GM19324 (cell line): ENCODE data around the gene KRTAP5-7.

Source experiments
- ATAC-seq: cut with Tn5 transposase; IDR thresholded peaks from one replicate; pipeline ENCODE4 v1.9.1; 2021; ENCODE audit warnings: mild to moderate bottlenecking, moderate library complexity; ENCODE audit not compliant: unreplicated experiment, low FRiP score

The KRTAP5-7 gene

GRCh38 chr11:71495286-71496230 lies 31.5 kb upstream of the KRTAP5-7 start:
- ATAC-seq, result no peak

- ATAC-seq, result no peak
Measured at GRCh38 chr11:71496421-71496820, 30.6 kb upstream of the KRTAP5-7 start.

- ATAC-seq, result no peak
Measured at GRCh38 chr11:71498091-71498490, 29.0 kb upstream of the KRTAP5-7 start.

- ATAC-seq, result no peak
Measured at GRCh38 chr11:71499125-71499524, 27.9 kb upstream of the KRTAP5-7 start.

- no peak for ATAC-seq
Measured at GRCh38 chr11:71499546-71499945, 27.5 kb upstream of the KRTAP5-7 start.

GRCh38 chr11:71500601-71501021 lies 26.5 kb upstream of the KRTAP5-7 start:
- no peak for ATAC-seq

- ATAC-seq, result no peak
Measured at GRCh38 chr11:71501071-71501985, 25.7 kb upstream of the KRTAP5-7 start.

- no peak for ATAC-seq
Measured at GRCh38 chr11:71502026-71502425, 25.0 kb upstream of the KRTAP5-7 start.

GRCh38 chr11:71502871-71503435 lies 24.1 kb upstream of the KRTAP5-7 start:
- ATAC-seq, result no peak

GRCh38 chr11:71504531-71504930 lies 22.5 kb upstream of the KRTAP5-7 start:
- no peak for ATAC-seq

- no peak for ATAC-seq
Measured at GRCh38 chr11:71505001-71505400, 22.1 kb upstream of the KRTAP5-7 start.

- no peak for ATAC-seq
Measured at GRCh38 chr11:71505781-71506180, 21.3 kb upstream of the KRTAP5-7 start.

GRCh38 chr11:71507102-71507501 lies 20.0 kb upstream of the KRTAP5-7 start:
- ATAC-seq, result no peak

GRCh38 chr11:71518506-71519471 lies 8.3 kb upstream of the KRTAP5-7 start:
- ATAC-seq, result no peak

- no peak for ATAC-seq
Measured at GRCh38 chr11:71519546-71519945, 7.5 kb upstream of the KRTAP5-7 start.

GRCh38 chr11:71525188-71525937 lies 1.7 kb upstream of the KRTAP5-7 start:
- ATAC-seq, result no peak

GRCh38 chr11:71525938-71526495 lies 1.1 kb upstream of the KRTAP5-7 start:
- no peak for ATAC-seq

- ATAC-seq, result no peak
Measured at GRCh38 chr11:71527576-71528210, 626 bp downstream of the KRTAP5-7 start.
